Keratinocyte (primary cell): ENCODE results near the gene ETV3L. TPM values are rescaled to one million over a fixed set of nuclear protein-coding genes. Genes with fewer than 3 reads are reported as not detected.

Experiments
- DNase-seq: peaks from one replicate; pipeline ENCODE4 v3.0.0-alpha.2; 2011; ENCODE audit warnings: low read depth, missing footprints, low spot score
- FAIRE-seq: peaks from 2 replicates; lab custom pipeline; 2011; peaks lifted over from hg19 to GRCh38; lab: Jason Lieb, UNC
- H2AFZ ChIP-seq: 2 replicates; pipeline ENCODE4 v1.6.0; 2012; ENCODE audit warnings: low read length, control low read depth, inconsistent platforms; ENCODE audit not compliant: control insufficient read depth
- H3K27ac ChIP-seq: 2 replicates; pipeline ENCODE4 v1.5.1; 2011; ENCODE audit warnings: low read length; ENCODE audit not compliant: control insufficient read depth, insufficient read depth
- H3K27me3 ChIP-seq: 3 replicates; pipeline ENCODE4 v1.6.0; 2011; ENCODE audit warnings: low read length; ENCODE audit not compliant: control insufficient read depth, insufficient read depth; ENCODE audit errors: extremely low read depth
- H3K36me3 ChIP-seq, 2 experiments: 2 replicates in 1 of 2; 3 replicates in 1 of 2; pipeline ENCODE4 v1.5.1; 2011; ENCODE audit warnings: low read length in 2 of 2, mild to moderate bottlenecking in 1 of 2; ENCODE audit not compliant: control insufficient read depth in 2 of 2, insufficient read depth in 2 of 2; ENCODE audit errors: extremely low read depth in 1 of 2
- H3K4me1 ChIP-seq: 3 replicates; pipeline ENCODE4 v1.5.1; 2011; ENCODE audit warnings: low read length; ENCODE audit not compliant: control insufficient read depth, insufficient read depth; ENCODE audit errors: extremely low read depth
- H3K4me2 ChIP-seq: 3 replicates; pipeline ENCODE4 v1.6.0; 2011; ENCODE audit warnings: low read depth, low read length; ENCODE audit not compliant: control insufficient read depth, insufficient read depth; ENCODE audit errors: extremely low read depth
- H3K4me3 ChIP-seq, 3 experiments: fragments of 200-600 bp in 1 of 3; sonication (generic) in 1 of 3; 2 replicates in 2 of 3; 3 replicates in 1 of 3; pipeline ENCODE4 v1.5.1; 2011 to 2016; ENCODE audit warnings: low read length in 3 of 3, mild to moderate bottlenecking in 3 of 3, control low read depth in 2 of 3, inconsistent platforms in 1 of 3, low read depth in 1 of 3, mixed read lengths in 1 of 3, mixed run types in 1 of 3, moderate library complexity in 1 of 3; ENCODE audit not compliant: control insufficient read depth in 2 of 3, insufficient read depth in 2 of 3; ENCODE audit errors: extremely low read depth in 1 of 3
- H3K79me2 ChIP-seq: 2 replicates; pipeline ENCODE4 v1.6.0; 2012; ENCODE audit warnings: low read length; ENCODE audit not compliant: control insufficient read depth, insufficient read depth
- H3K9ac ChIP-seq: 3 replicates; pipeline ENCODE4 v1.6.0; 2011; ENCODE audit warnings: low read length; ENCODE audit not compliant: control insufficient read depth, insufficient read depth; ENCODE audit errors: extremely low read depth
- H3K9me1 ChIP-seq: 3 replicates; pipeline ENCODE4 v1.6.0; 2011; ENCODE audit warnings: low read length; ENCODE audit not compliant: control insufficient read depth, insufficient read depth; ENCODE audit errors: extremely low read depth
- H3K9me3 ChIP-seq: 2 replicates; pipeline ENCODE4 v1.5.1; 2012; ENCODE audit warnings: low read depth, low read length; ENCODE audit not compliant: control insufficient read depth
- H4K20me1 ChIP-seq: 3 replicates; pipeline ENCODE4 v1.6.0; 2011; ENCODE audit warnings: low read length; ENCODE audit not compliant: control insufficient read depth, insufficient read depth; ENCODE audit errors: extremely low read depth
- EZH2 ChIP-seq: IDR thresholded peaks from one replicate; pipeline ENCODE4 v1.6.1; 2012; ENCODE audit warnings: inconsistent platforms, mild to moderate bottlenecking, low read length, moderate library complexity
- dilution Hi-C: fragments of 300-500 bp; cut with MboI; formaldehyde crosslinking; loops from one replicate; pipeline ENCODE4 v1.7.0; 2020; ENCODE audit warnings: low sequenced_read_pairs; ENCODE audit not compliant: extremely low pct_ligation_motif_present
- polyA plus RNA-seq, 5 experiments: library from polyadenylated mRNA; depleted of rRNA in 3 of 5; stranded (reverse) in 3 of 5; stranded (forward) in 1 of 5; unstranded in 1 of 5; fragments of >200 nt; gene quantifications; 1 replicate in 1 of 5; 2 replicates in 3 of 5; 3 replicates in 1 of 5; pipeline versions ENCODE4 v1.2.1 to v1.2.3, GENCODE V29; 2011 to 2012; ENCODE audit warnings: missing spikeins in 2 of 5, low read depth in 1 of 5, low replicate concordance in 1 of 5
- TF ChIP-seq, protein P1 (sequence below), 3 experiments: IDR thresholded peaks in 1 of 3; conservative IDR thresholded peaks in 1 of 3; optimal IDR thresholded peaks in 1 of 3; 2 replicates in 2 of 3; 3 replicates in 1 of 3; pipeline versions ENCODE3 to v1.5.1; 2011; ENCODE audit warnings: low read length in 3 of 3, mild to moderate bottlenecking in 3 of 3, moderate library complexity in 2 of 3, control low read depth in 1 of 3, inconsistent platforms in 1 of 3; ENCODE audit not compliant: insufficient read depth in 2 of 3; ENCODE audit errors: extremely low read depth in 1 of 3

ETV3L gene
- polyA plus RNA-seq, 1 donor (not counting 4 experiments of a cell fraction or from before 2014, with no cell fraction given): not detected

DNA sequence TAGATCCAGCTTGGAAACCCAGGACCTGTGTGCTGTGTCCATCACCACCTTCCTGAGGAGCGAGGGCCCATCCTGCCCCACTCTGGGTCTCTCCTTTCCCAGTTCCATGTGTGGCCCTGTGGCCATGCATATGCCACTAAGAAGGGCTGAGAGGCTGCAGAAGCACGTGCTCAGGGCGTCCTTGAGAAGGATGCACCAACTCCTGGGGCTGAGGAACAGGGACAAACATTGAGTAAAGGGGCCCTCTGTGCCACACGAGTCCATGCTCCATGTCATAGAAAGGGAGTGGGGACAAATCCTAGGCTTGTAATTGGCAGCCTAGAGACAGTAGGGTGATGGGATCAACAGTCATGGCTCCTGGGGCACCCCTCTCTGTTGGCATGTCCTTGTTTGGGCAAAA, 8.4 kb downstream of the ETV3L start:
- no peak for FAIRE-seq

DNA sequence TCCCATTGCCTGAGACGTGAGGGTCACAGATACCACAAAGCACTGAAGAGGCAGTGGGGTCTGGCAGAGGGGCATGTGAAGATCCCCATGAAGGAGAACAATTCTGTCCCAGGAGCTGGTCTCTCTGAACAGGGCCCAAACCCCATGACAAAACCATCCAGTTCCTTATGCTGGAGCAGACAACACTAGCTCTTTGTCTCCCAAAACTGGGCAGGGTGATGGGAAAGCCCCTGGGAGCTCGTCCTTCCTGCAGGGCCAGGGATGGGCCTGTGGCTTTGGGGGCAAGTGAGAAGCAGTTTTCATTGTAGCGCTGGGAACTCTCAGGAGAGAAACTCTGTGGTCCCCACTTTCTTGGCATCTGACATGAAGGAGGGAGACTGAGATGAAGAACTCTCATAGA, 8.8 kb downstream of the ETV3L start:
- H3K36me3 ChIP-seq: no peaks in the 10 kb centered on the region
- TF ChIP-seq, protein P1, sequence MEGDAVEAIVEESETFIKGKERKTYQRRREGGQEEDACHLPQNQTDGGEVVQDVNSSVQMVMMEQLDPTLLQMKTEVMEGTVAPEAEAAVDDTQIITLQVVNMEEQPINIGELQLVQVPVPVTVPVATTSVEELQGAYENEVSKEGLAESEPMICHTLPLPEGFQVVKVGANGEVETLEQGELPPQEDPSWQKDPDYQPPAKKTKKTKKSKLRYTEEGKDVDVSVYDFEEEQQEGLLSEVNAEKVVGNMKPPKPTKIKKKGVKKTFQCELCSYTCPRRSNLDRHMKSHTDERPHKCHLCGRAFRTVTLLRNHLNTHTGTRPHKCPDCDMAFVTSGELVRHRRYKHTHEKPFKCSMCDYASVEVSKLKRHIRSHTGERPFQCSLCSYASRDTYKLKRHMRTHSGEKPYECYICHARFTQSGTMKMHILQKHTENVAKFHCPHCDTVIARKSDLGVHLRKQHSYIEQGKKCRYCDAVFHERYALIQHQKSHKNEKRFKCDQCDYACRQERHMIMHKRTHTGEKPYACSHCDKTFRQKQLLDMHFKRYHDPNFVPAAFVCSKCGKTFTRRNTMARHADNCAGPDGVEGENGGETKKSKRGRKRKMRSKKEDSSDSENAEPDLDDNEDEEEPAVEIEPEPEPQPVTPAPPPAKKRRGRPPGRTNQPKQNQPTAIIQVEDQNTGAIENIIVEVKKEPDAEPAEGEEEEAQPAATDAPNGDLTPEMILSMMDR (optimal IDR thresholded peaks at IDR 0.05 in 1 of 3, IDR thresholded peaks at IDR 0.05 in 1 of 3, conservative IDR thresholded peaks at IDR 0.05 in 1 of 3; ENCODE audit: extremely low read depth in 1 of 3, insufficient read depth in 2 of 3, low read length in 3 of 3): no peak
- TF ChIP-seq EZH2: no peak
- no peaks in the 10 kb centered on the region for H3K9me3 ChIP-seq
- H3K27ac ChIP-seq: no peak overlapping the region
- FAIRE-seq: no peak
- no peak overlapping the region for H3K4me3 ChIP-seq
- dilution Hi-C loops: no loop called here
- no peak overlapping the region for H2AFZ ChIP-seq
- no peaks in the 10 kb centered on the region for H3K9me1 ChIP-seq
- DNase-seq: no peak
- no peaks in the 10 kb centered on the region for H4K20me1 ChIP-seq
- H3K4me1 ChIP-seq: peaks cover 3% of the 10 kb centered on the region
- H3K79me2 ChIP-seq: no peaks in the 10 kb centered on the region
- H3K27me3 ChIP-seq: no peaks in the 10 kb centered on the region
- H3K4me2 ChIP-seq: no peak overlapping the region
- no peak overlapping the region for H3K9ac ChIP-seq

More for the DNA sequence above, 8.4 kb downstream of the ETV3L start:
- dilution Hi-C loops: no loop called here
- H3K9ac ChIP-seq: no peak overlapping the region
- H4K20me1 ChIP-seq: no peaks in the 10 kb centered on the region
- no peaks in the 10 kb centered on the region for H3K36me3 ChIP-seq
- no peak overlapping the region for H3K27ac ChIP-seq
- H3K4me2 ChIP-seq: no peak overlapping the region
- H3K4me3 ChIP-seq: no peak overlapping the region
- H3K9me3 ChIP-seq: no peaks in the 10 kb centered on the region
- no peak for DNase-seq
- H2AFZ ChIP-seq: no peak overlapping the region
- H3K27me3 ChIP-seq: no peaks in the 10 kb centered on the region
- no peaks in the 10 kb centered on the region for H3K9me1 ChIP-seq
- no peak for TF ChIP-seq EZH2
- TF ChIP-seq, protein P1 (optimal IDR thresholded peaks at IDR 0.05 in 1 of 3, IDR thresholded peaks at IDR 0.05 in 1 of 3, conservative IDR thresholded peaks at IDR 0.05 in 1 of 3; ENCODE audit: extremely low read depth in 1 of 3, insufficient read depth in 2 of 3, low read length in 3 of 3): no peak
- peaks cover 3% of the 10 kb centered on the region for H3K4me1 ChIP-seq
- no peaks in the 10 kb centered on the region for H3K79me2 ChIP-seq
